Activated T-helper 17 cell treated with anti-CD3 and anti-CD28 coated beads, Interleukin-2, amount 50 U/mL, for 72 hours (primary cell): ENCODE measurements around the gene KRT79. TPM values are rescaled to one million over a fixed set of nuclear protein-coding genes. Genes with fewer than 3 reads are reported as not detected.

Experiments
- ATAC-seq: fragments of 150-1000 bp; cut with Tn5 transposase; replicated peaks from 2 replicates; pipeline ENCODE4 v1.10.0; 2021; ENCODE audit warnings: mild to moderate bottlenecking, moderate library complexity
- H3K27ac Mint-ChIP-seq: one replicate; pipeline ENCODE4 v1.8.0; 2022; ENCODE audit warnings: mixed read lengths
- H3K27me3 Mint-ChIP-seq: one replicate; pipeline ENCODE4 v1.8.0; 2022; ENCODE audit warnings: mixed read lengths
- H3K36me3 Mint-ChIP-seq: one replicate; pipeline ENCODE4 v1.8.0; 2022; ENCODE audit warnings: low read depth, mild to moderate bottlenecking, mixed read lengths
- H3K4me1 Mint-ChIP-seq: one replicate; pipeline ENCODE4 v1.8.0; 2022; ENCODE audit warnings: mixed read lengths
- H3K4me3 Mint-ChIP-seq: one replicate; pipeline ENCODE4 v1.8.0; 2022; ENCODE audit warnings: mild to moderate bottlenecking, mixed read lengths
- H3K9me3 Mint-ChIP-seq: one replicate; pipeline ENCODE4 v1.8.0; 2022; ENCODE audit warnings: mixed read lengths
- total RNA-seq, 2 donors: library from RNA; stranded (reverse); gene quantifications; one replicate each; pipeline ENCODE4 v1.2.3, GENCODE V29; 2022

KRT79 gene
- total RNA-seq, 2 donors from 2014 or later = 0.82 TPM; not detected in 1

DNA sequence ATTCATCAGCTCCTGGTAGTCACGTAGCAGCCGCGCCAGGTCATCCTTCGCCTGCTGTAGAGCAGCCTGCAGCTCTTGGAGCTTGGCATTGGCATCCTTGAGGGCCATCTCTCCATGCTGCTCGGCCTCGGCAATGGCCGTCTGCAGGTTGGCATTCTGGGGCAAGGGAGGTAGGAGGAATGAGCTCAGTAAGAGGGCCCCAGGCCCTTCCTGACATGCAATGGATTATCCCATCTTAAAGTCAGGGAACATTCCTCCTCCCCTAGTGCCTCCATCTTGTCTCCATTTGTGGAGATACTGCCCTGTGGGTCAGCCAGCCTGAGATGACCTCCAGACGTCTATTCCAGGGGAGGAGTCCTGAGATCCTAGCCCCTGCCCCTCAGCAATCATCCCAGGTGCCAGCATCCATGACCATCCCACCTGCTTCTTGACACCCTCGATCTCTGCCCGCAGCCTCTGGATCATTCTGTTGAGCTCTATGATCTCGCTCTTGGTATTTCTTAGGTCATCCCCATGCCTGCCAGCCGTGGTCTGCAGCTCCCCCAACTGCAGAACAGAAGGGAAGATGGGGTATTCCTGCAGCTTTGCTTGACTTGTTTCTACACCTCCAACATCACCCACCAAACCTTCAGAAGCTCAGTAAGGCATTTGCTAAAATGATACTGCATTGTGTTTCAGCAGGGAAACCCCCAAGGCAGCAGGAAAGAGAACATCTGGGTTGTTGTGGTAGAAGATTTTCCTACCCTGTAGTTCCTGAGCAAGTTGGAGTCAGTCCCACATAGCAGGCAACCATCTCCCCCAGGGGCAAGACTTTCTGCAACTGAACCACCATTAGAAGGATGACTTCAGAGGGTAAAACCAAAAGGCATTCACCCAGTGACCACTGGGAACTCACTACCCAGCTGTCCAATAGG lies 42.6 kb downstream of the KRT79 start:
- H3K9me3 Mint-ChIP-seq = no peaks in the 10 kb centered on the region
- H3K4me1 Mint-ChIP-seq = no peaks in the 10 kb centered on the region
- H3K27me3 Mint-ChIP-seq = peaks cover 32% of the 10 kb centered on the region
- H3K36me3 Mint-ChIP-seq = no peaks in the 10 kb centered on the region
- H3K27ac Mint-ChIP-seq = no peak overlapping the region
- H3K4me3 Mint-ChIP-seq = no peak overlapping the region
- no peak for ATAC-seq

DNA sequence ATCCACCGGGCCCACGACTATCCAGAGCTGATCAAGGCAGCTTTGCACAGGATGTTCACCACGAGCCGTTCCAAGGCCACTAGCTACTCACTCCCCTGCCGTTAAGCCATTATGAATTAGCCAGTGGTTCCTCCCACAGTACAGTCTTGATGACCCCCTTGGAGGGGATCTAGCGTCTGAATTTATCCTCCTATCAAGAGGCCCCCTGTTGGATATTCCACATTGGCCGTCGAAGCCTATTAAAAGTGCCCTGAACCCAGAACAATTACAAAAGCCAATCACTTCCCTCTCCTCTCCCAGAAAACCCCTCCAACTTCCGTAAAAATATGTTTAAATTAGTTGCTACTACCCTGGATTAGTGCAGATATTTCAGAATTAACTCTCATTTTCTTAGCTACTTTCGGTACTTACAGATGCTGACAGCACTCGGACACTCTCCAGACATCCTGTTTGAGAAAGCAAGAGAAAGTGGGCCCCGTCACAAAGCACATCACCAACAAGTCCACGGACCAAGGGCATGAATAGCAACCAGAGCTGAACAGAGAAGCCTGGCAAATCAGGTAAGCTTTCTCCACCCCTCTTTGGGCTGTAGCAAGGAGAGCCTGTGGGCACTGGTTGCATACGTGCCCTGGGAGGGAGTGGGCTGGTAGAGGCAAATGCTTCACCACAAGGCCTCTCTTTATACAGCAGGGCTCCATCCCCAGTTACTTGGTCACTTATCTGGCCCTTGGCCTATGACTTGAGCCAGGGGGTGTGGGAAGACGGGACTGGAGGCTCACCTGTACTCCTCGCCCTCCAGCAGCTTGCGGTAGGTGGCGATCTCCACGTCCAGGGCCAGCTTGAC lies 43.5 kb downstream of the KRT79 start:
- Mint-ChIP-seq H3K9me3 (no peaks in the 10 kb centered on the region), H3K4me1 (no peaks in the 10 kb centered on the region), H3K36me3 (no peaks in the 10 kb centered on the region), H3K4me3 (no peak overlapping the region), H3K27ac (no peak overlapping the region), H3K27me3 (peaks cover 32% of the 10 kb centered on the region)
- no peak for ATAC-seq

DNA sequence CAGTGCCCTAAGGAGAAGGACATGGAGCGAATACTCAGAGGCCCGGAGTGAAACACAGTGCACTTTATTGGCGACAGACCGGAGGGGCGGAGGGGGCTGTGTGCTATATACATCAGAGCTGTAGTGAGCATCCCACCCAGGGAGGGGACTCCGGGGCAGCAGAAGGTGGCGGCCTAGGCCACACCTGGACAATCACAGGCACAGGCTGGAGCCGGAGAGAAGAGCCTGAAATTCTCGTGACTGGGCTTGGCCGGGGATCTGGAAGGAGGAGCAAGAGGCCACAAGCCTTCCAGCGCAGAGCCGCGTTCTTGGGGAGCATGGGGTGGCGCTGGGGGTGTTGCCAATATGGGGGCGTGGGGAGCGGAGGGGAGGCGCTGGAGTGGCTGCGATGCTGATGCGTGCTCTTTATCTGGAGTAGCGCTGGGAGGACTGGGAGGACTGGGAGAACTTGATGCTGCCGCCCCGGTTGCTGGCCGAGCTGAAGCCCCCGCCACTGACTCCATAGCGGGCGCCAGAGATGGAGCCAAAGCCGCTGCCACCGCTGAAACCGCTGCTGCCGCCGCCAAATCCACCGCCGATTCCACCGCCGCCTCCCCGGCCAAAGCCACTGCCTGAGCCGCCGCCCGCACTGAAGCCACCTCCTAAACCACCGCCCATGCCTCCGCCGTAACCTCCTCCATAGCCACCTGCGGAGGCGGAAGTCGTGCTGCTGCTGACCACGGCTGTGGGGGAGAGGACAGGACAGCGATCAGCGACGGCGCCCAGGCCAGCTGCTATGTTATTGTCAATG lies 44.3 kb downstream of the KRT79 start:
- H3K27me3 Mint-ChIP-seq = peaks cover 38% of the 10 kb centered on the region

GRCh38 chr12:52788876-52789636 lies 45.1 kb downstream of the KRT79 start:
- H3K27ac Mint-ChIP-seq = no peak overlapping the region
- peaks cover 41% of the 10 kb centered on the region for H3K27me3 Mint-ChIP-seq
- no peaks in the 10 kb centered on the region for H3K9me3 Mint-ChIP-seq

More for the DNA sequence above, 44.3 kb downstream of the KRT79 start:
- Mint-ChIP-seq H3K4me1 (no peaks in the 10 kb centered on the region), H3K36me3 (no peaks in the 10 kb centered on the region), H3K4me3 (no peak overlapping the region), H3K9me3 (no peaks in the 10 kb centered on the region), H3K27ac (no peak overlapping the region)
- no peak for ATAC-seq

GRCh38 chr12:52788192-52788875 lies 45.8 kb downstream of the KRT79 start:
- ATAC-seq = no peak
- Mint-ChIP-seq H3K27ac (no peak overlapping the region), H3K36me3 (no peaks in the 10 kb centered on the region), H3K27me3 (peaks cover 47% of the 10 kb centered on the region), H3K9me3 (no peaks in the 10 kb centered on the region), H3K4me3 (no peak overlapping the region), H3K4me1 (no peaks in the 10 kb centered on the region)

More at GRCh38 chr12:52788876-52789636, 45.1 kb downstream of the KRT79 start:
- no peak overlapping the region for H3K4me3 Mint-ChIP-seq
- no peaks in the 10 kb centered on the region for H3K4me1 Mint-ChIP-seq
- ATAC-seq = no peak
- no peaks in the 10 kb centered on the region for H3K36me3 Mint-ChIP-seq

- Mint-ChIP-seq H3K4me1 (no peaks in the 10 kb centered on the region), H3K9me3 (no peaks in the 10 kb centered on the region), H3K4me3 (no peak overlapping the region), H3K27me3 (peaks cover 49% of the 10 kb centered on the region), H3K36me3 (no peaks in the 10 kb centered on the region), H3K27ac (no peak overlapping the region)
- no peak for ATAC-seq
These were observed 46.6 kb downstream of the KRT79 start for GRCh38 chr12:52787324-52788191.

- Mint-ChIP-seq H3K27me3 (peaks cover 38% of the 10 kb centered on the region), H3K4me3 (no peak overlapping the region), H3K4me1 (no peaks in the 10 kb centered on the region), H3K27ac (no peak overlapping the region), H3K36me3 (no peaks in the 10 kb centered on the region), H3K9me3 (no peaks in the 10 kb centered on the region)
- no peak for ATAC-seq
These were observed 49.2 kb downstream of the KRT79 start for GRCh38 chr12:52784909-52785308.

DNA sequence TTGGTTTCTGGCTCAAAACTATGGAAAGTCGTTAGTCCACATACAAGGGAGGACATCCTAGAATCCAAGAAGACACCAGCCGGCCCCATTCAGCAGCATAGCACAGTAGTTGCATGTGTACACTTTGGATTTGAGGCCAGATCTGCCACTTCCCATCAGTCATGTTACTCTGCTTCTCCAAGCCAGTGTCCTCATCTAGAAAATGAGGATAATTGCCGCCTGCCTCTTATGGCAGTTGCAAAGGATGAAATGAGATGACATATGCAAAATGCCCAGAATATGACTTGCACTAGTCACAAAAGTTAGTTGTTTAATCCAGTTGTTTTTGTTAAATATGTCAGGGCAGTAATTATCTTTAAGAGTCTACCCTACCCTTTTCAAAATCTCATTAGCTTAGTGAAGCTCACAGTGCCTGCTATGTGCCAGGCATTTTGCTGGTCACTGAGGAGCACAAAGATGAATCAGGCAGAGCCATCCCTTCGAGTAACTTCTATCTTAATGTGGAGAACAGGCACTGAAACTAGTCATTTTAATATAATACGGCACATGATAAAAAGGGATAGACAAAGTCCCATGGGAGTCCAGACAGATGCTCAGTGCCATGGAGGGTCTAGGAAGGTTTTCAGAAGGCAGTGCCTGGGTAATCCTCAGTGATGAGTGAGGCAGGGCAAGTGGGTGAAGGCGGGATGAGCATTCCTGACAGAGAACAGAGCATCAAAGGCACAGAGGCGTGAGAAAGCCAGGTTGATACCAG lies 50.4 kb downstream of the KRT79 start:
- Mint-ChIP-seq H3K27me3 (peaks cover 32% of the 10 kb centered on the region), H3K27ac (no peak overlapping the region), H3K4me3 (no peak overlapping the region), H3K36me3 (no peaks in the 10 kb centered on the region), H3K4me1 (no peaks in the 10 kb centered on the region), H3K9me3 (no peaks in the 10 kb centered on the region)
- ATAC-seq = no peak

- H3K9me3 Mint-ChIP-seq = no peaks in the 10 kb centered on the region
- no peak for ATAC-seq
- H3K27me3 Mint-ChIP-seq = peaks cover 20% of the 10 kb centered on the region
- H3K4me1 Mint-ChIP-seq = no peaks in the 10 kb centered on the region
- no peaks in the 10 kb centered on the region for H3K36me3 Mint-ChIP-seq
- no peak overlapping the region for H3K4me3 Mint-ChIP-seq
- no peak overlapping the region for H3K27ac Mint-ChIP-seq
These were observed 51.6 kb downstream of the KRT79 start for GRCh38 chr12:52782502-52782901.

- Mint-ChIP-seq H3K27me3 (peaks cover 20% of the 10 kb centered on the region), H3K27ac (no peak overlapping the region), H3K4me3 (no peak overlapping the region), H3K36me3 (no peaks in the 10 kb centered on the region), H3K4me1 (no peaks in the 10 kb centered on the region), H3K9me3 (no peaks in the 10 kb centered on the region)
- no peak for ATAC-seq
These were observed 52.6 kb downstream of the KRT79 start for GRCh38 chr12:52781399-52782082.

- Mint-ChIP-seq H3K4me3 (no peak overlapping the region), H3K27ac (no peak overlapping the region), H3K27me3 (peaks cover 16% of the 10 kb centered on the region), H3K9me3 (no peaks in the 10 kb centered on the region), H3K36me3 (no peaks in the 10 kb centered on the region), H3K4me1 (no peaks in the 10 kb centered on the region)
- no peak for ATAC-seq
These were observed 54.2 kb downstream of the KRT79 start for GRCh38 chr12:52779914-52780313.

DNA sequence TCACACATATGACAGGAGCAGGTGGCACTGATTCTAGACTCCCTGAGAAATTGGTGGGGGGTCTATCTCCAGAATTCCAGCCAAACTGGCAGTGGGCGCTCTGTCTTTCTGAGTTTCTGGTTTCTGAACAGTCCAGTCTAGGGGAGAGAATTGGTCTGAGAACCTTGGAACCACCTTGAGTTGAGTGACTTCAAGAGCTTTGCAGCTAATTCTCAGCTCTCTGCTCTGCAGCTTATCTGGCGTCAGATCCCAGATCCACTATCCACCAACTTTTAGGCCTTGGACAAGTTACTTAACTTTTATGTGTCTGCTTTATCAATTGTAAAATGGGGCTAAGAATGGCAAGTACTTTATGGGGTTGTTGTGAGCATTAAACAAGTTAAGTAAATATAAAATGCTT lies 55.3 kb downstream of the KRT79 start:
- peaks cover 9% of the 10 kb centered on the region for H3K27me3 Mint-ChIP-seq
- no peak for ATAC-seq
- H3K4me3 Mint-ChIP-seq = no peak overlapping the region
- no peaks in the 10 kb centered on the region for H3K9me3 Mint-ChIP-seq
- no peaks in the 10 kb centered on the region for H3K4me1 Mint-ChIP-seq
- H3K36me3 Mint-ChIP-seq = no peaks in the 10 kb centered on the region
- no peak overlapping the region for H3K27ac Mint-ChIP-seq
